ENCODE measurements around the gene COL6A3. TPM values are rescaled to one million over a fixed set of nuclear protein-coding genes. Genes with fewer than 3 reads are reported as not detected.

COL6A3 gene
- polyA plus RNA-seq, 2 of the 4 experiments (the other 2 are of a cell fraction), result 0.10 to 0.28 TPM

GRCh38 chr2:237294460-237294859 is 119.5 kb downstream of the COL6A3 start:
- FAIRE-seq (no peak), ATAC-seq (no peak), DNase-seq (ENCODE audit: low read depth in 1 of 2, low spot score in 1 of 2) (no peak)
- Histone ChIP-seq H3K9me3 (no peaks in the 10 kb centered on the region), H3K27ac (no peak overlapping the region), H3K4me1 (peaks cover 39% of the 10 kb centered on the region), H3K4me2 (no peak overlapping the region), H3K4me3 (no peak overlapping the region)
- 88% methylated on average over 1 of the region's 1 CpG for WGBS (ENCODE audit: missing lambda C conversion rate)
- TF ChIP-seq HDAC2 (IDR thresholded peaks at IDR 0.05) (no peak), KDM5A (IDR thresholded peaks at IDR 0.05) (no peak), CEBPB (IDR thresholded peaks at IDR 0.05) (no peak), KDM1A (IDR thresholded peaks at IDR 0.05; ENCODE audit: low read depth) (no peak), MYC (IDR thresholded peaks at IDR 0.05; ENCODE audit: borderline replicate concordance, low read length) (no peak), NPAS2 (CRISPR knock-in tag; IDR thresholded peaks at IDR 0.05; ENCODE audit: borderline replicate concordance) (no peak), MAZ (IDR thresholded peaks at IDR 0.05; ENCODE audit: borderline replicate concordance, low read depth, low read length) (no peak), HOXB13 (CRISPR knock-in tag; IDR thresholded peaks at IDR 0.05; ENCODE audit: low read depth) (no peak), CBX2 (IDR thresholded peaks at IDR 0.05; ENCODE audit: borderline replicate concordance, low read depth) (no peak), BCL3 (IDR thresholded peaks at IDR 0.05) (no peak), HOXA7 (CRISPR knock-in tag; IDR thresholded peaks at IDR 0.05) (no peak), RCOR1 (IDR thresholded peaks at IDR 0.05; ENCODE audit: low read depth, low read length) (no peak), ZNF302 (CRISPR knock-in tag; IDR thresholded peaks at IDR 0.05) (no peak), ATOH8 (CRISPR knock-in tag; IDR thresholded peaks at IDR 0.05; ENCODE audit: low read depth) (no peak), SMC3 (IDR thresholded peaks at IDR 0.05) (no peak), TP53 (CRISPR knock-in tag; IDR thresholded peaks at IDR 0.05) (no peak), MAX (IDR thresholded peaks at IDR 0.05) (no peak), ZSCAN20 (CRISPR knock-in tag; IDR thresholded peaks at IDR 0.05) (no peak)
- TF ChIP-seq, protein P1, sequence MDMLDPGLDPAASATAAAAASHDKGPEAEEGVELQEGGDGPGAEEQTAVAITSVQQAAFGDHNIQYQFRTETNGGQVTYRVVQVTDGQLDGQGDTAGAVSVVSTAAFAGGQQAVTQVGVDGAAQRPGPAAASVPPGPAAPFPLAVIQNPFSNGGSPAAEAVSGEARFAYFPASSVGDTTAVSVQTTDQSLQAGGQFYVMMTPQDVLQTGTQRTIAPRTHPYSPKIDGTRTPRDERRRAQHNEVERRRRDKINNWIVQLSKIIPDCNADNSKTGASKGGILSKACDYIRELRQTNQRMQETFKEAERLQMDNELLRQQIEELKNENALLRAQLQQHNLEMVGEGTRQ (IDR thresholded peaks at IDR 0.05), result no peak
- CTCF ChIA-PET, result interaction anchor here (1.0 to 1.2 kb wide), 2 partner anchors 24 to 30 kb away, joined by 3 read pairs; no protein-coding TSS in a partner anchor
- POLR2A ChIA-PET, result no interaction called here

DNA sequence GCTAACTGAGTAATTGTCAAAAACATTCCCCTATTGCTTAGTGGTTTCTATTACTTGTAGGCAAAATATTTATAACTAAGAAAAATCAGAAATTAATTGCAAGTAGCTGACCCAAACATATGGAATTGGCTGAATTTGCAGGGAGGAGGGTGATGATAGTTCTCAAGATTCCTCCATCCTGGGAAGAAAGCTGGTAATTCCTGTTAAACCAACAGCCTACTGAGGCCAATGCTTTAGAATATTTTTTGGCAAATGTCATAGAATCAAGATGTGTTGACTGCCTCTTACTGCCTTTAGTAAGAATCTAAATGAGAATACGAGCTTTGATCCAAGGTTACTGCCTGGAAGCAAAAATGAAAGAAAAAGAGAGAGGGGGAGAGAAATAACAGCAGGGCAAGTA is 120.0 kb downstream of the COL6A3 start:
- ChIA-PET CTCF (interaction anchor here (1.0 to 1.2 kb wide), 2 partner anchors 24 to 30 kb away, joined by 3 read pairs; no protein-coding TSS in a partner anchor), POLR2A (no interaction called here)
- H3K4me1 ChIP-seq, result peaks cover 39% of the 10 kb centered on the region
- no peak overlapping the region for H3K4me3 ChIP-seq
- H3K4me2 ChIP-seq, result no peak overlapping the region
- no peak overlapping the region for H3K27ac ChIP-seq
- ATAC-seq (no peak), FAIRE-seq (no peak), DNase-seq (ENCODE audit: low read depth in 1 of 2, low spot score in 1 of 2) (no peak)
- no peaks in the 10 kb centered on the region for H3K9me3 ChIP-seq
- 87% methylated on average over 1 of the region's 1 CpG for WGBS (ENCODE audit: missing lambda C conversion rate)
- TF ChIP-seq PHF8 (IDR thresholded peaks at IDR 0.05; ENCODE audit: borderline replicate concordance, low read depth), result no peak
- TF ChIP-seq, protein P1 (IDR thresholded peaks at IDR 0.05), result no peak
